Natural killer cell (primary cell): ENCODE measurements around the gene ANGPTL2. TPM values are rescaled to one million over a fixed set of nuclear protein-coding genes. Genes with fewer than 3 reads are reported as not detected.

ENCODE experiments used
- ATAC-seq, 3 donors: fragments of 150-1000 bp in 2 of 3; fragments of 200-7000 bp in 1 of 3; cut with Tn5 transposase; 1 replicate in 1 of 3; 2 replicates in 2 of 3; pipeline ENCODE4 v1.10.0; 2021; ENCODE audit warnings: mild to moderate bottlenecking in 2 of 3, moderate library complexity in 2 of 3
- DNase-seq, 2 donors: peaks; one replicate each; pipeline versions ENCODE4 v3.0.0 to v3.0.0-alpha.2; 2013 to 2021; ENCODE audit warnings: mixed read lengths in 1 of 2
- H3K27ac ChIP-seq: one replicate; pipeline ENCODE4 v1.5.1; 2013; ENCODE audit warnings: mild to moderate bottlenecking, low read length
- H3K27me3 ChIP-seq: one replicate; pipeline ENCODE4 v1.6.1; 2013; ENCODE audit warnings: low read length; ENCODE audit not compliant: control insufficient read depth, insufficient read depth
- H3K36me3 ChIP-seq: one replicate; pipeline ENCODE4 v1.6.1; 2013; ENCODE audit warnings: low read length; ENCODE audit not compliant: control insufficient read depth, insufficient read depth
- H3K4me1 ChIP-seq: one replicate; pipeline ENCODE4 v1.6.1; 2013; ENCODE audit warnings: low read length; ENCODE audit not compliant: control insufficient read depth, insufficient read depth
- H3K4me3 ChIP-seq: one replicate; pipeline ENCODE4 v1.5.1; 2013; ENCODE audit warnings: low read length
- H3K9me3 ChIP-seq: one replicate; pipeline ENCODE4 v1.6.1; 2013; ENCODE audit warnings: low read length; ENCODE audit not compliant: control insufficient read depth, insufficient read depth
- H3K27ac Mint-ChIP-seq, 2 donors: one replicate each; pipeline ENCODE4 v1.8.0; 2022; ENCODE audit warnings: mild to moderate bottlenecking in 2 of 2, mixed read lengths in 2 of 2, moderate library complexity in 1 of 2
- H3K27me3 Mint-ChIP-seq, 2 donors: one replicate each; pipeline ENCODE4 v1.8.0; 2022; ENCODE audit warnings: low read depth in 2 of 2, mixed read lengths in 2 of 2
- H3K36me3 Mint-ChIP-seq: one replicate; pipeline ENCODE4 v1.8.0; 2022; ENCODE audit warnings: mixed read lengths
- H3K4me1 Mint-ChIP-seq, 2 donors: one replicate each; pipeline ENCODE4 v1.8.0; 2022; ENCODE audit warnings: mixed read lengths in 2 of 2
- H3K4me3 Mint-ChIP-seq: one replicate; pipeline ENCODE4 v1.8.0; 2022; ENCODE audit warnings: mild to moderate bottlenecking, moderate library complexity, mixed read lengths
- H3K9me3 Mint-ChIP-seq, 2 donors: one replicate each; pipeline ENCODE4 v1.8.0; 2022; ENCODE audit warnings: mixed read lengths in 2 of 2
- CTCF ChIP-seq: fragments of 200-600 bp; IDR thresholded peaks from one replicate; pipeline ENCODE4 v1.8.0; 2022; ENCODE audit warnings: antibody characterized with exemption
- WGBS: methylation state at CpG from one replicate; pipeline ENCODE4 v1.1.7; 2013; ENCODE audit warnings: missing lambda C conversion rate; ENCODE audit not compliant: insufficient coverage; 5-methylcytosine and 5-hydroxymethylcytosine counted together
- intact Hi-C: fragments of 100-400 bp; cut with micrococcal nuclease; formaldehyde crosslinking; loops from one replicate; pipeline ENCODE4 v1.14.2; 2022
- total RNA-seq, 4 donors: library from RNA; stranded (reverse); fragments of 120-200 nt in 1 of 4; gene quantifications; one replicate each; pipeline versions ENCODE4 v1.2.3 to v1.2.4, GENCODE V29; 2013 to 2022

ANGPTL2 gene
- total RNA-seq, 3 donors from 2014 or later (not counting 1 experiment from before 2014, with no cell fraction given): not detected

DNA sequence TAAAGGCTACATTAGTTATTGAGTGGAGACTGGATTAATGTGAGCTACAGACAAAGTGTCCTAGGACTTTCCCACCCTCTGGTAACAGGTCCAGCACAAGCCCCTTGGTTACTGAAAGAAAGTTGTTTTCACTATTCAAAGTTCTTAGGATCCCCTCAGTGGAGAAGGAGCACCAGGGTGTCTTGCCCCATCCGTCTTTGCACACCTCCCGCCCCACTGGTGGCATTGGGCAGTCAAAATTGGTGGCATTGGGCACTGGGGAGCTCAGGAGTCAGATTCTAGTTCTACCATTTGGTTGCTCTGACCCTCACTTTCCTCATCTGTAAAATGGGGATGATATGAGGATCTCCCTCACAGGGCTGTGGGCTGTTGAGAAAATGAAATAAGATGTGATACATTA is 2.4 kb upstream of the ANGPTL2 start:
- TF ChIP-seq CTCF: no peak
- Mint-ChIP-seq H3K36me3 (no peaks in the 10 kb centered on the region), H3K4me3 (no peak overlapping the region), H3K27me3 (peaks cover 44 to 53% of the 10 kb centered on the region in 2 donors), H3K9me3 (no peaks in the 10 kb centered on the region), H3K27ac (no peak overlapping the region), H3K4me1 (peaks cover 8 to 16% of the 10 kb centered on the region in 2 donors)
- no peak for DNase-seq
- Histone ChIP-seq H3K4me3 (no peak overlapping the region), H3K4me1 (peaks cover 14% of the 10 kb centered on the region), H3K27me3 (peaks cover 16% of the 10 kb centered on the region), H3K36me3 (no peaks in the 10 kb centered on the region), H3K9me3 (no peaks in the 10 kb centered on the region), H3K27ac (no peak overlapping the region)
- ATAC-seq: no peak
- 96% methylated on average over 2 of the region's 2 CpGs for WGBS
- intact Hi-C loops: no loop called here

- Histone ChIP-seq H3K27ac (no peak overlapping the region), H3K4me3 (no peak overlapping the region), H3K9me3 (no peaks in the 10 kb centered on the region), H3K36me3 (no peaks in the 10 kb centered on the region), H3K4me1 (peaks cover 14% of the 10 kb centered on the region), H3K27me3 (peaks cover 16% of the 10 kb centered on the region)
- Mint-ChIP-seq H3K4me3 (no peak overlapping the region), H3K27me3 (peaks cover 44 to 53% of the 10 kb centered on the region in 2 donors), H3K27ac (no peak overlapping the region), H3K9me3 (no peaks in the 10 kb centered on the region), H3K4me1 (peaks cover 8 to 16% of the 10 kb centered on the region in 2 donors), H3K36me3 (no peaks in the 10 kb centered on the region)
- ATAC-seq: no peak
- no peak for TF ChIP-seq CTCF
- intact Hi-C loops: no loop called here
- 96% methylated on average over 7 of the region's 7 CpGs for whole genome bisulfite sequencing
- no peak for DNase-seq
Measured at GRCh38 chr9:127124111-127124531, 1.7 kb upstream of the ANGPTL2 start.

GRCh38 chr9:127123064-127123890 is 842 bp upstream of the ANGPTL2 start:
- Histone ChIP-seq H3K4me1 (peaks cover 14% of the 10 kb centered on the region), H3K36me3 (no peaks in the 10 kb centered on the region), H3K9me3 (no peaks in the 10 kb centered on the region), H3K27me3 (peaks cover 16% of the 10 kb centered on the region), H3K27ac (no peak overlapping the region), H3K4me3 (no peak overlapping the region)
- Mint-ChIP-seq H3K36me3 (no peaks in the 10 kb centered on the region), H3K9me3 (no peaks in the 10 kb centered on the region), H3K4me1 (peaks cover 8 to 16% of the 10 kb centered on the region in 2 donors), H3K4me3 (peak overlapping the region; percentile 55), H3K27ac (no peak overlapping the region), H3K27me3 (peaks cover 44 to 53% of the 10 kb centered on the region in 2 donors)
- DNase-seq (no peak), ATAC-seq (peak in 1 of 3 donors; percentile 34)
- intact Hi-C loops: no loop called here
- TF ChIP-seq CTCF: no peak
- WGBS: 47% methylated on average over 16 of the region's 16 CpGs
